ENCODE data around the gene PFN1.

The PFN1 gene

DNA sequence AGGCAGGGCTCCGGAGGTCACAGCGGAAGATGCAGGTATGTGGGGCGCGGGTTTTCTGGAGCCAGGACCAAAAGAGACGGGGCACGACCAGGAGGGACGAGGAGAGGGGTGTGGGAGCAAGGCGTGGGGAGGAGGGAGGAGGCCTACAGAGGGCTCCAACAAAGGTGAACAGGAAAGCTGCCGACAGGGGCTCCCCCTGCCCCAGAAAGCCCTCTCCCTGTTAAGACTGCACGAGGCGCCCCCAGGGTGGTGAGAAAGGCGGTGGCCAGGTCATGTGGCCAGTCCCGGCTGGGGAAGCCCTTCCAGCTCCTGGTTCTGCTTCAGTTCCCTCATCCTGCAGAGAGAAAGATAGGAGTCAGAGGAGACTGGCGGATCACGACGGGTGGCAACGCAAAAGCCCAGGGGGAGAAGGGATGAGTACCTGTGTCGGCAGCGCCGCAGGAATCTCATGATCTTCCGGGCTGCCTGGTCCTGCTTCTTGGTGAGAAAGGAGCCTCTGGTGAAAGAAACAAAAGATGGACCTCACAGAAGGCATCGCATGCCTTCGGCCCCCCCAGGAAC lies 20.2 kb upstream of the PFN1 start:
- DNase-seq (ENCODE audit: insufficient read length, low spot score), result no peak
- no peak for FAIRE-seq
- TF ChIP-seq SPI1 (IDR thresholded peaks at IDR 0.05; ENCODE audit: low read depth, low read length), result no peak
- no peak for TF ChIP-seq POLR2A (IDR thresholded peaks at IDR 0.05; ENCODE audit: low read depth, low read length)
- TF ChIP-seq TAF1 (IDR thresholded peaks at IDR 0.05; ENCODE audit: low read depth, low read length), result no peak
- TF ChIP-seq POLR2AphosphoS5 (IDR thresholded peaks at IDR 0.05; ENCODE audit: low read depth, low read length), result no peak
- no peak for TF ChIP-seq POU2F2 (IDR thresholded peaks at IDR 0.05; ENCODE audit: low read depth, low read length)
- no peak for TF ChIP-seq PAX5 (IDR thresholded peaks at IDR 0.05; ENCODE audit: insufficient read depth, low read length, severe bottlenecking)

DNA sequence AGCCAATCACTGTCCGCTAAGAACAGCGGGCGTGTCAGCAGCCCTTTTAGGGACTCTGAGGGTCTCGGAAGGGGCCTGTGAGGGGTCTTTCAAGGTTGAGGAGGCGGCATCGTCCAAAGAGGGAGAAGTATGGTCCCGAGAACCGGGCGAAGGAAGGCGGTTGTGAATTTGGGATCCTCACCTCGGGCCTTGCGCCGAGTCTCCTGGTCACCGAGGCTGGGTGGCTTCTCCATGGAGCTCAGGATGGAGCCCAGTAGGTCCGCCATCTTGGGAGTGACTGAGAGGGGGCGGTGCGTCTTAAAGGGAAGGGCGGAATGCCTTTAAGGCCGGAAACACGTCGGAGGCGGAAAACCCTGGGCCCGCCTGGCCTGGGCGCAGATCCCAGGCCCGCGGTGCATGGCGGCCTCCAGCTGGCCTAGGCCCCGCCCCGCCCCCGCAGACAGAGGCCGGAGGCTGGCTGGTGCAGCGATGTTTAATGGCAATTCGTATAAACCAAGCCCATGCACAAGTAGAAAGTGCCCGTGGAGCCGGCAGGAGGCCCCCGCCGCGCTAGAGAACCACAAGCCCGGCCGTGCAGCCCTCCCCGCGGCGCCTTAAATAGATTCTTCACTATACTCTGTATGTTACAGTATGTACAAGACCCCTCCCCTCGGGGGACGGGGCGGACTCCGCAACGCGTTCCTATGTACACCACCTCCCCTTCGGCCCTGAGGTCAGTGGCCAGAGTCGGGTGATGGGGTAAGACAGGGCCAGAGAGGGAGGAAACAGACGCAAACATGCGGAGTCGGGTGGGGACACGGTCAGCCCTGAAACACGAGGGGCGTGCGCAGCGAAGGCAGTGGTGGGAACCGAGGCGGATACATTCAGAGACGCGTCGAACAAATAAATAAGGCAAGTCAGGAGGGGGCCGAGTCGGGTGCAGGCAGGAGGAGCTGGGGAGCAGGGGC lies 19.5 kb upstream of the PFN1 start, which contains the start of gene SPAG7:
Gene SPAG7 (minus strand): TSS at position 279 of the 947 bp plus-strand sequence. CDS start 13 bp downstream, at position 266.
- TF ChIP-seq PAX5 (IDR thresholded peaks at IDR 0.05; ENCODE audit: insufficient read depth, low read length, severe bottlenecking), result no peak
- peak; percentile 88 for TF ChIP-seq POLR2AphosphoS5 (IDR thresholded peaks at IDR 0.05; ENCODE audit: low read depth, low read length)
- no peak for TF ChIP-seq POU2F2 (IDR thresholded peaks at IDR 0.05; ENCODE audit: low read depth, low read length)
- TF ChIP-seq POLR2A (IDR thresholded peaks at IDR 0.05; ENCODE audit: low read depth, low read length), result peak; percentile 91; the same call in 1 of the 2 replicates
- TF ChIP-seq TAF1 (IDR thresholded peaks at IDR 0.05; ENCODE audit: low read depth, low read length), result peak; percentile 95
- TF ChIP-seq SPI1 (IDR thresholded peaks at IDR 0.05; ENCODE audit: low read depth, low read length), result no peak
- peak; percentile 96 for DNase-seq (ENCODE audit: insufficient read length, low spot score)
- no peak for FAIRE-seq

DNA sequence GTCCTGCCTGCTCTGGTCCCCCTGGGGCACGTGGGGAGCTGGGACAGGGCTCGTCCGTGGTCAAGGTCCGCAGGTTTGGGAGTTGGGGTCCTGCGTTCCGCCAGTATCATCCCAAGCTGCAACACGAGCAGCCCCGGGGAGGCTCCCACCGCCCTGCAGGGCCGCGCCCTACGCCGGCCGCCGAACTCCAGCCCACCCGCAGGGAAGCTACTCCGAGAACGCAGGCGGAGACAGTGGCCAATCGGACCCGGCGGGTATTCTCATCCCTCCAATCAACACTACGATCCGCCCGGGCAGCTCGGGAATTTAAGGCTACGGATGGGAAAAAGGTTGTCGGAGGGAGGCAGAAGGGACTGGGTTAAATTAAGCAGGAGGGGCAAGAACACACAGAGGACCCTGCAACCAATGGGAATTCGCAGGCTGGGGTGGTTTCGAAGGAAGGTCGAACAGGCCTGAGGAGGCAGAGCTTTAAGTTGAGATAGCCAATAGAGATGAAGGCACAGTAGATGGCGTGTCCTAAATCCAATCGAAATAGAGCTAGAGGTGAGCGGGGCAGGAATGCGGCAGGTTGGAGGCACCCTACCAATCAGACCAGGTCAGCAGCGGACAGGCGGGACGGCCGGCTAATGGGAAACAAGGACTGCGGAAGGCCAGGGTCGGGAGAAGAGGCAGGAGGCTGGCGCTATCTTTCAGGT lies 18.7 kb upstream of the PFN1 start:
- DNase-seq (ENCODE audit: insufficient read length, low spot score) (peak; percentile 93), FAIRE-seq (peak; percentile 100)
- TF ChIP-seq PAX5 (IDR thresholded peaks at IDR 0.05; ENCODE audit: insufficient read depth, low read length, severe bottlenecking), result no peak
- no peak for TF ChIP-seq POLR2AphosphoS5 (IDR thresholded peaks at IDR 0.05; ENCODE audit: low read depth, low read length)
- peak; percentile 47 for TF ChIP-seq POLR2A (IDR thresholded peaks at IDR 0.05; ENCODE audit: low read depth, low read length)
- TF ChIP-seq POU2F2 (IDR thresholded peaks at IDR 0.05; ENCODE audit: low read depth, low read length), result 0 out of 2 replicates have a peak, but pooled peaks have one; percentile 33

DNA sequence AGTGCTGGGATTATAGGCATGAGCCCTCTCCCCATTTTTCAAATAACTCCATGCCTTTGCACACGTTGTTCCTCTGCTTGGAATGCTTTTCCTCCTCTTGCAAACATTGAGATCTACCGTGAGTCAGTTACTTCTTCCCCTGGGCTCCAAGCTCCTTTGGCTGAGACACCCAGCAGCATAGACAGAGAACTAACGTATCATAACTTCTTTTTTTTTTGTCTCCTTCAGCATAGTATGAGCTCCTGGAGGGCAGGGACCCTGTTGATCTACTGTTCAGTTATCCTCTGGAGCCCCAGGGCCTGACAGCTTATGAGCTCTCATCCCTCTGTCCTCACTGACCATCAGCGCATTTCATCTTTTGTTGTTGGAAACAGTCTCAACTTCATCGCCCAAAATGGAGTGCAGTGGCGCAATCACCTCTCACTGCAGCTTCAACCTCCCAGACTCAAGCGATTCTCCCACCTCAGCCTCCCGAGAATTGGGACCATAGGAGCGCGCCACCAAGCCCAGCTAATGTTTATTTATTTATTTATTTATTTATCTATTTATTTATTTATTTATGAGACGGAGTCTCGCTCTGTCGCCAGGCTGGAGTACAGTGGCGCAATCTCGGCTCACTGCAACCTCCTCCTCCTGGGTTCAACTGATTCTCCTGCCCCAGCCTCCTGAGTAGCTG lies 17.1 kb upstream of the PFN1 start:
- FAIRE-seq (no peak), DNase-seq (ENCODE audit: insufficient read length, low spot score) (no peak)
- TF ChIP-seq TAF1 (IDR thresholded peaks at IDR 0.05; ENCODE audit: low read depth, low read length), result no peak
- TF ChIP-seq PAX5 (IDR thresholded peaks at IDR 0.05; ENCODE audit: insufficient read depth, low read length, severe bottlenecking), result no peak
- TF ChIP-seq POLR2A (IDR thresholded peaks at IDR 0.05; ENCODE audit: low read depth, low read length), result no peak
- no peak for TF ChIP-seq SPI1 (IDR thresholded peaks at IDR 0.05; ENCODE audit: low read depth, low read length)
- TF ChIP-seq POLR2AphosphoS5 (IDR thresholded peaks at IDR 0.05; ENCODE audit: low read depth, low read length), result no peak
- TF ChIP-seq POU2F2 (IDR thresholded peaks at IDR 0.05; ENCODE audit: low read depth, low read length), result no peak

DNA sequence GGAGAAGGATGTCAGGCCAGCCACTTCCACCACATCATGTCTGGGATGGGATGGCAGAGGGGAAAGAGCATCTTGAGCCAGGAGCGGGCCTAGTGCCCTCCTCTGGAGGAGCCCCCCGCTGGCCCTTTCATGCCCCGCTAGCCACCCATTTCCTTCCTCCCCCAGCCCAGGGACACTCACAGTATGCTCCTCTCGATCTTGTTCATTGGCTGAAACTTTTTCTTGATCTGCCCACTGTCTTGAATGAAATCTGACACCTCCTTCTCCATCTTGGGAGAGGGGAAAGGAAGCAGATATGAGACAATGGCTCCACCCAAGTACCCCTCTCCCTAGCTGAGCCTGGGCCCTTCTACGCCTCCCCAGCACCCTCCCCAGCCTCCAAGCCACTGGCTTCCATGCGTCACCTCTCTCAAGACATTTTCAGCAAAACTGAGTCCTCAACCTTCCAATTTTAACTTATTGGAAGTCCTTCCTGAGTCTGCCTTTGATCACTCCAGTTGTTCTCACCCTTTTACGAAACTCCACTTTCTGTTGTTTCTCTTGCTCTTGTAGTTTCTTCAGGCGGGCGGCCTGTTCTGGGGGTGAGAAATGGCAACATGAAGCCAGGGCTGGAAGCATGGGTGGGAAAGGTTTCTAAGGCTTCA lies 12.1 kb upstream of the PFN1 start:
- TF ChIP-seq POLR2AphosphoS5 (IDR thresholded peaks at IDR 0.05; ENCODE audit: low read depth, low read length) (no peak), PAX5 (IDR thresholded peaks at IDR 0.05; ENCODE audit: insufficient read depth, low read length, severe bottlenecking) (no peak), TAF1 (IDR thresholded peaks at IDR 0.05; ENCODE audit: low read depth, low read length) (no peak), POU2F2 (IDR thresholded peaks at IDR 0.05; ENCODE audit: low read depth, low read length) (no peak), POLR2A (IDR thresholded peaks at IDR 0.05; ENCODE audit: low read depth, low read length) (no peak), SPI1 (IDR thresholded peaks at IDR 0.05; ENCODE audit: low read depth, low read length) (no peak)
- FAIRE-seq, result no peak
- no peak for DNase-seq (ENCODE audit: insufficient read length, low spot score)

DNA sequence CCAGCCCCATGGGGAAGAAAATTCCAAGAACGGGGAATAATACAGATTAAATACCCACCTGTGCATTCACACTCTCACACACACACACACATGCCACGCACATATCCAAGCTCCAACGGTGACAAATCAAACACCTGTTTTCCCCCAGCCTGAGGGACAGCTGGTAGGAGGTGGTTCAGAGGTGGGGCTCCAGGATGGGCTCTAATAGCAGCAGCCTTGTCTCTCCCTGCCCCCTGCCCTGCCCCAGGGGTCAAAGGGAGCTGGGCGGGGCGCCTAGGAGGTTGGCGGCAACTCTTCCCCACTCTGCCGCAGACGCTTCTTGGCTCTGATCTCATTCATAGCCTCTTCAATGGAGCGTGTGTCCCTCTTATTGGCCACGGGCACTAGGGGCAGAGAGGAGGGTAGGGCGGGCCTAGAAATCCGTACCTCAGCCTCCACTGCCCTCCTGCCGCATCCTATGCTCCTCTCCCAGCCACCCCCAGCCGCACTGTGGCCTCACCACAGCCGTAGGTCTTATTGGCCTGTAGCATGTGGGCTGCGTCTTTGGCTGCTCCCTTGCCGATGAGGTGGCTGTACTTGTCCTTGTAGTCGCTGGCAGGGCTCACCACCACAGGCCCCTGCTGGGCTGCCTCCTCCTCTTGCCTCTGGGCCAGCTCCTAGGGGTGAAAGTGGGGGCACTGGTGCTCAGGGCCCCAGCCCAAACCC lies 11.1 kb upstream of the PFN1 start:
- TF ChIP-seq PAX5 (IDR thresholded peaks at IDR 0.05; ENCODE audit: insufficient read depth, low read length, severe bottlenecking) (no peak), POLR2A (IDR thresholded peaks at IDR 0.05; ENCODE audit: low read depth, low read length) (no peak), POLR2AphosphoS5 (IDR thresholded peaks at IDR 0.05; ENCODE audit: low read depth, low read length) (no peak), TAF1 (IDR thresholded peaks at IDR 0.05; ENCODE audit: low read depth, low read length) (no peak)
- no peak for DNase-seq (ENCODE audit: insufficient read length, low spot score)
- no peak for FAIRE-seq

DNA sequence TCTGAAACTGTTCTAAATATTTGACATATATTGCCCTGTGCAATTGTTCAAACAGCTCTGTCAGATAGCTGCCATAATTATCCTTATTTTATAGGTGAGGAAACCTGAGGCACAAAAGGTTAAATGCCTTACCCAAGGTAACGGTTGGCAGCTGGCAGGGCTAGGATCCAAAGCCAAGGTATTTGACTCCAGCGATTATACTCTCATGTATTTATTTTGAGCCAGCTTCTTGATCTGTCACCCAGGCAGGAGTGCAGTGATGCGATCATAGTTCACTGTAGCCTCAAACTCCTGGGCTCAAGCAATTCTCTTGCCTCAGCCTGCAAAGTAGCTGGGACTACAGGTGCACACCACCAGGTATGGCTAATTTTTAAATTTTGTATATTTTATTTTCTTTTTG lies 9.8 kb upstream of the PFN1 start:
- DNase-seq (ENCODE audit: insufficient read length, low spot score), result no peak
- FAIRE-seq, result no peak

DNA sequence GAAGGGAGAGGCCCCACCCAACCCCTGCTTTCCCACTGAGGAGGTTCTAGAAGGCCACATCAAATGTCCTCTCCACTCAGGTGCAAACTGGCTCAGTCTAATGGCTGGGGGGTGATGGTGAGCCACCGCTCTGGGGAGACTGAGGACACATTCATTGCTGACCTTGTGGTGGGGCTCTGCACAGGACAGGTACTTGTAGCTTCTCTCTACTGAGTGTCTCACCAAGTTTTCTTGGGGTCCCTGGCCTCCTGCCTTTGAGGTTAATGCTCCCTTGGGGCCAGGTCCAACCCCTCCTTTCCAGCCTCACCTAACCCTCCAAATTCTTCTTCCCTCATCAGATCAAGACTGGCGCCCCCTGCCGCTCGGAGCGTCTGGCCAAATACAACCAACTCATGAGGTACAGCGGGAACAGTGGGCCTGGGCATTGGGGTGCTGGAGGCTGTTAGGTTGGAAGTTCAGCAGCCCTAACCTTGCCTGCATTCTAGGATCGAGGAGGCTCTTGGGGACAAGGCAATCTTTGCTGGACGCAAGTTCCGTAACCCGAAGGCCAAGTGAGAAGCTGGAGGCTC lies 8.2 kb upstream of the PFN1 start:
- FAIRE-seq, result peak; percentile 71
- DNase-seq (ENCODE audit: insufficient read length, low spot score), result no peak
- TF ChIP-seq TAF1 (IDR thresholded peaks at IDR 0.05; ENCODE audit: low read depth, low read length), result no peak
- TF ChIP-seq POLR2A (IDR thresholded peaks at IDR 0.05; ENCODE audit: low read depth, low read length), result no peak
- no peak for TF ChIP-seq SPI1 (IDR thresholded peaks at IDR 0.05; ENCODE audit: low read depth, low read length)
- 0 out of 2 replicates have a peak, but pooled peaks have one; percentile 28 for TF ChIP-seq POLR2AphosphoS5 (IDR thresholded peaks at IDR 0.05; ENCODE audit: low read depth, low read length)
- TF ChIP-seq PAX5 (IDR thresholded peaks at IDR 0.05; ENCODE audit: insufficient read depth, low read length, severe bottlenecking), result no peak
- no peak for TF ChIP-seq POU2F2 (IDR thresholded peaks at IDR 0.05; ENCODE audit: low read depth, low read length)

More for the DNA sequence above, 9.8 kb upstream of the PFN1 start:
- TF ChIP-seq SPI1 (IDR thresholded peaks at IDR 0.05; ENCODE audit: low read depth, low read length) (no peak), PAX5 (IDR thresholded peaks at IDR 0.05; ENCODE audit: insufficient read depth, low read length, severe bottlenecking) (no peak), POLR2A (IDR thresholded peaks at IDR 0.05; ENCODE audit: low read depth, low read length) (no peak)
